Testis (tissue), 3 donors: ENCODE measurements around the gene TACC2. TPM values are rescaled to one million over a fixed set of nuclear protein-coding genes. Genes with fewer than 3 reads are reported as not detected.

Experiments used
- DNase-seq: peaks from one replicate; pipeline ENCODE4 v3.0.0-alpha.2; 2019
- H3K27ac ChIP-seq, 2 donors: fragments of 200-600 bp; sonication (generic); one replicate each; pipeline ENCODE4 v1.5.1; 2019
- H3K27me3 ChIP-seq: fragments of 200-600 bp; sonication (generic); one replicate; pipeline ENCODE4 v1.5.1; 2019
- H3K36me3 ChIP-seq: fragments of 200-600 bp; sonication (generic); one replicate; pipeline ENCODE4 v1.5.1; 2017; ENCODE audit warnings: low read depth; ENCODE audit errors: missing control alignments
- H3K4me1 ChIP-seq: fragments of 200-600 bp; sonication (generic); one replicate; pipeline ENCODE4 v1.5.1; 2019
- H3K4me3 ChIP-seq, 2 donors: fragments of 200-600 bp; sonication (generic); one replicate each; pipeline ENCODE4 v1.5.1; 2017 to 2019
- H3K9me3 ChIP-seq: fragments of 200-600 bp; sonication (generic); one replicate; pipeline ENCODE4 v1.5.1; 2017
- POLR2A ChIP-seq: fragments of 450-650 bp; IDR thresholded peaks from one replicate; pipeline ENCODE4 v1.6.1; 2017; ENCODE audit warnings: antibody characterized with exemption, mild to moderate bottlenecking, moderate library complexity
- WGBS, 2 donors: methylation state at CpG; one replicate each; pipeline ENCODE4 v1.1.5; 2018; 5-methylcytosine and 5-hydroxymethylcytosine counted together
- intact Hi-C: fragments of 100-400 bp; cut with DNase I; formaldehyde crosslinking; loops from one replicate; pipeline ENCODE4 v1.15.1; 2023; ENCODE audit warnings: low total_unique reads
- polyA plus RNA-seq: library from polyadenylated mRNA; stranded (reverse); fragments of 350-450 nt; fragmentation: Illumina TruSeq; extraction: RNeasy Lipid Tissue Mini Kit (QIAGEN cat#74804); gene quantifications from one replicate; pipeline ENCODE4 v1.2.3, GENCODE V29; 2014; ENCODE audit warnings: low read depth, low replicate concordance; ENCODE audit not compliant: insufficient read depth
- total RNA-seq, 2 donors: library from RNA; depleted of rRNA; stranded (reverse); fragments of >200 nt; gene quantifications; one replicate each; pipeline ENCODE4 v1.2.3, GENCODE V29; 2016
- TF ChIP-seq, protein P1 (sequence below), 3 experiments: fragments of 450-650 bp in 2 of 3; fragments of 200-600 bp in 1 of 3; sonication (generic) in 1 of 3; IDR thresholded peaks; one replicate each; pipeline ENCODE4 v1.5.1; 2016 to 2019; ENCODE audit warnings: antibody characterized with exemption in 3 of 3, mild to moderate bottlenecking in 2 of 3, moderate library complexity in 1 of 3

Gene TACC2
- total and polyA plus RNA-seq, 3 donors from 2014 or later: 18.0 to 24.2 (median 21.3) TPM

DNA sequence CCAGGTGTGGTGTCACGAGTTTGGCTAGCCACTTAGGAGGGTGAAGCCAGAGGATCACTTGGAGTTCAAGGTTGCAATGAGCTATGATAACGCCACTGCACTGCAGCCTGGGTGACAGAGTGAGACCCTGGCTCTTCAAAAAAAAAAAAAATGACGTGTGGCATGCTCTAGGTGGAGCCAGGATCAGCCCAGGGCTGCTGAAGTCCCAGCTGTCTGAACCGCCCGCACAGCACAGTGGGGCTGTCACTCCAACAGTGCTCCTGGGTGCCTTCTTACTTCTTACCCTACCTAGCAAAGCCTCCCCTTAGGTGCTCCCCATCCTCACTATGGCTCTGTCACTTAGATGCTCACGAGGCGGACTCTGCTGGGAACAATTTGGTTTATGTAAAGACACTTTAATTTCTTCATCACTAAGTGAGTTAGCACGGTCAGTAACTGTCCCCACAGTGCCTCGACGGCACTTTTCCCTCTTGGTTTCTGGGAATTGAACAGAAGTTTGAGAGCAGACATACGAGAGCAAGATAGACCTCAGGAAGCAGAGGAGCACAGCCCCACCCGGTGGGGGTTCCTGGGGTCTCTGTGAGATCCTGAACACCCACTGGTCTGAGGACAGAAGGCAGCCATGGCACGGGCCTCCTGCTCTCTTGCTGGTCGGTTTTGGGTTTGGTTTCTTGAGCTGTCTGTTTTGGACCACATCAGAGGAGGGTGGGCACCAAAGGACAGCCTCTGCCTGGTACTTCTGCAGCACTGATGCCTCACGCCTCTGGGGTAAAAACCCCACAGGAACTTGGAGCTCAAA, 215.9 kb downstream of the TACC2 start:
- H3K9me3 ChIP-seq: no peaks in the 10 kb centered on the region
- no peaks in the 10 kb centered on the region for H3K36me3 ChIP-seq
- WGBS, 2 donors: 79 to 82% methylated on average over 15 of the region's 15 CpGs
- intact Hi-C loops: no loop called here
- H3K27ac ChIP-seq: no peak overlapping the region
- no peak for DNase-seq
- TF ChIP-seq POLR2A: no peak
- TF ChIP-seq, protein P1, sequence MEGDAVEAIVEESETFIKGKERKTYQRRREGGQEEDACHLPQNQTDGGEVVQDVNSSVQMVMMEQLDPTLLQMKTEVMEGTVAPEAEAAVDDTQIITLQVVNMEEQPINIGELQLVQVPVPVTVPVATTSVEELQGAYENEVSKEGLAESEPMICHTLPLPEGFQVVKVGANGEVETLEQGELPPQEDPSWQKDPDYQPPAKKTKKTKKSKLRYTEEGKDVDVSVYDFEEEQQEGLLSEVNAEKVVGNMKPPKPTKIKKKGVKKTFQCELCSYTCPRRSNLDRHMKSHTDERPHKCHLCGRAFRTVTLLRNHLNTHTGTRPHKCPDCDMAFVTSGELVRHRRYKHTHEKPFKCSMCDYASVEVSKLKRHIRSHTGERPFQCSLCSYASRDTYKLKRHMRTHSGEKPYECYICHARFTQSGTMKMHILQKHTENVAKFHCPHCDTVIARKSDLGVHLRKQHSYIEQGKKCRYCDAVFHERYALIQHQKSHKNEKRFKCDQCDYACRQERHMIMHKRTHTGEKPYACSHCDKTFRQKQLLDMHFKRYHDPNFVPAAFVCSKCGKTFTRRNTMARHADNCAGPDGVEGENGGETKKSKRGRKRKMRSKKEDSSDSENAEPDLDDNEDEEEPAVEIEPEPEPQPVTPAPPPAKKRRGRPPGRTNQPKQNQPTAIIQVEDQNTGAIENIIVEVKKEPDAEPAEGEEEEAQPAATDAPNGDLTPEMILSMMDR (IDR thresholded peaks at IDR 0.05): no peak
- H3K4me1 ChIP-seq: no peaks in the 10 kb centered on the region
- H3K4me3 ChIP-seq: no peak overlapping the region
- H3K27me3 ChIP-seq: no peaks in the 10 kb centered on the region

DNA sequence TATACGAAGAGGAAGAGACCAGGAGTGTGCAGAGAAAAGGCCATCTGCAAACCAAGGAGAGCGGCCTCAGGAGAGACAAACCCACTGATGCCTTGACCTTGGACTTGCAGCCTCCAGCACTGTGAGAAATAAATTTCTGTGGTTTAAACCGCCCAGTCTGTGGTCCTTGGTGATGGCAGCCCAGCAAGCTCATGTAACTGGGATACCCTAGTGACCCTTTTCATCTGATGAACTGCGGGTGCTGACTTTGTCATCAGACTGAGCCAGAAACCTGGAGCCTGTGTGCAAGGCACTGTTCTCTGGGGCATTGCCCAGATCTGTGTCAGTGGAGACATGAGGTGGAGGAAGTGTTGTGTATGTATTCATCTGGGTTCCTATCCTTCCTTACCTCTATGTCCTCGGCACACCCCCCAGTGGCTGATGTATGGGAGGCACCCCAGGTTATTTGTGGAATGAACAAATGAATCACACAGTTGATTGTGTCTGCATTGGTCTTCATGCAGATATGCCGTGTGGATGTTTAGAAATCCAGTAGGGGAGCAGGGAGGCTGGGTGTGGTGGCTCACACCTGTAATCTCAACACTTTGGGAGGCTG, 217.6 kb downstream of the TACC2 start:
- 89 to 91% methylated on average over 6 of the region's 6 CpGs for WGBS, 2 donors
- no peaks in the 10 kb centered on the region for H3K4me1 ChIP-seq
- no peaks in the 10 kb centered on the region for H3K9me3 ChIP-seq

GRCh38 chr10:122207163-122207562, 218.2 kb downstream of the TACC2 start:
- TF ChIP-seq, protein P1 (IDR thresholded peaks at IDR 0.05): no peak
- no peak for TF ChIP-seq POLR2A
- no peak for DNase-seq
- intact Hi-C loops: no loop called here
- Histone ChIP-seq H3K27ac (no peak overlapping the region), H3K4me1 (no peaks in the 10 kb centered on the region), H3K36me3 (no peaks in the 10 kb centered on the region), H3K4me3 (no peak overlapping the region), H3K27me3 (no peaks in the 10 kb centered on the region), H3K9me3 (no peaks in the 10 kb centered on the region)
- 89 to 94% methylated on average over 5 to 6 of the region's 6 CpGs for WGBS, 2 donors

More for the DNA sequence above, 217.6 kb downstream of the TACC2 start:
- Histone ChIP-seq H3K4me3 (no peak overlapping the region), H3K27me3 (no peaks in the 10 kb centered on the region), H3K36me3 (no peaks in the 10 kb centered on the region), H3K27ac (no peak overlapping the region)
- no peak for TF ChIP-seq POLR2A
- TF ChIP-seq, protein P1 (IDR thresholded peaks at IDR 0.05): no peak
- DNase-seq: no peak
- intact Hi-C loops: no loop called here

- H3K4me1 ChIP-seq: no peaks in the 10 kb centered on the region
- no peak overlapping the region for H3K4me3 ChIP-seq
- H3K9me3 ChIP-seq: no peaks in the 10 kb centered on the region
- WGBS, 2 donors: 80 to 86% methylated on average over 4 to 8 of the region's 8 CpGs
- TF ChIP-seq, protein P1 (IDR thresholded peaks at IDR 0.05): no peak
- no peak for TF ChIP-seq POLR2A
- DNase-seq: no peak
- no peak overlapping the region for H3K27ac ChIP-seq
- no peaks in the 10 kb centered on the region for H3K36me3 ChIP-seq
- H3K27me3 ChIP-seq: no peaks in the 10 kb centered on the region
- intact Hi-C loops: no loop called here
Measured at GRCh38 chr10:122207596-122207995, 218.6 kb downstream of the TACC2 start.
